Activated CD8-positive, alpha-beta T cell treated with anti-CD3 and anti-CD28 coated beads for 36 hours (primary cell): Measurements from ENCODE around the gene MIS18BP1. TPM values are rescaled to one million over a fixed set of nuclear protein-coding genes. Genes with fewer than 3 reads are reported as not detected.

ENCODE experiments used
- ATAC-seq: fragments of 200-7000 bp; cut with Tn5 transposase; one replicate; pipeline ENCODE4 v1.10.0; 2021; ENCODE audit warnings: mild to moderate bottlenecking, moderate library complexity
- CTCF ChIA-PET: fragments of 350-600 bp; sonication (Branson Sonifier 250); formaldehyde crosslinking; loops from one replicate; lab custom pipeline; 2021; ENCODE audit warnings: antibody characterized with exemption; lab: Charles Lee
- POLR2A ChIA-PET: fragments of 350-600 bp; sonication (Branson Sonifier 250); formaldehyde crosslinking; loops from one replicate; lab custom pipeline; 2021; ENCODE audit warnings: antibody characterized with exemption; lab: Charles Lee
- DNase-seq: peaks from one replicate; pipeline ENCODE4 v3.0.0-alpha.2; 2020
- H3K27ac Mint-ChIP-seq: one replicate; pipeline ENCODE4 v1.8.0; 2021; ENCODE audit warnings: mild to moderate bottlenecking, mixed read lengths
- H3K27me3 Mint-ChIP-seq: one replicate; pipeline ENCODE4 v1.8.0; 2021; ENCODE audit warnings: mixed read lengths
- H3K36me3 Mint-ChIP-seq: one replicate; pipeline ENCODE4 v1.8.0; 2021; ENCODE audit warnings: low read depth, mixed read lengths
- H3K4me1 Mint-ChIP-seq: one replicate; pipeline ENCODE4 v1.8.0; 2021; ENCODE audit warnings: low read depth, mixed read lengths
- H3K4me3 Mint-ChIP-seq: one replicate; pipeline ENCODE4 v1.8.0; 2021; ENCODE audit warnings: mild to moderate bottlenecking, moderate library complexity, mixed read lengths
- H3K9me3 Mint-ChIP-seq: one replicate; pipeline ENCODE4 v1.8.0; 2021; ENCODE audit warnings: mixed read lengths
- intact Hi-C: fragments of 100-400 bp; cut with micrococcal nuclease; formaldehyde crosslinking; loops from one replicate; pipeline ENCODE4 v1.10.0; 2022
- total RNA-seq, 2 experiments: library from RNA; stranded (reverse); gene quantifications; one replicate each; pipeline ENCODE4 v1.2.3, GENCODE V29; 2021
- TF ChIP-seq, protein P1 (sequence below): fragments of 200-600 bp; IDR thresholded peaks from one replicate; pipeline ENCODE4 v1.8.0; 2022; ENCODE audit warnings: antibody characterized with exemption, mild to moderate bottlenecking

Gene MIS18BP1
- total RNA-seq, 2 experiments from 2014 or later: 51.0 to 55.8 TPM

DNA sequence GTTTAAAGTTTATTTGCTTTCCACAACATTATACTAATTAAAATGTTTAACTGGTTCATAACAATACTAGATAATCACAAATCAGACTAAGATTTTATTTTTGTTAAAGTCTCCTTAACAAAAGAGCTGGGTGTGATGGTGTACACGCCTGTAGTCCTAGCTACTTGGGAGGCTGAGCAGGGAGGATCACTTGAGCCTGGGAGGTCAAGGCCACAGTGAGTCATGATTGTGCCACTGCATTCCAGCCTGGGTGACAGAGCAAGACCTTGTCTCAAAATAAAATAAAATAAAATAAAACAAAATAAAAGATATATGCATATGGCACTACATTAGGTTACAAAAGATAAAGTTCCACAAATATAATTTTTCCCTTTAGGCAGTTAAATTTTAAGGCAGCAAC is 5.6 kb downstream of the MIS18BP1 start:
- intact Hi-C loops: no loop called here
- TF ChIP-seq, protein P1, sequence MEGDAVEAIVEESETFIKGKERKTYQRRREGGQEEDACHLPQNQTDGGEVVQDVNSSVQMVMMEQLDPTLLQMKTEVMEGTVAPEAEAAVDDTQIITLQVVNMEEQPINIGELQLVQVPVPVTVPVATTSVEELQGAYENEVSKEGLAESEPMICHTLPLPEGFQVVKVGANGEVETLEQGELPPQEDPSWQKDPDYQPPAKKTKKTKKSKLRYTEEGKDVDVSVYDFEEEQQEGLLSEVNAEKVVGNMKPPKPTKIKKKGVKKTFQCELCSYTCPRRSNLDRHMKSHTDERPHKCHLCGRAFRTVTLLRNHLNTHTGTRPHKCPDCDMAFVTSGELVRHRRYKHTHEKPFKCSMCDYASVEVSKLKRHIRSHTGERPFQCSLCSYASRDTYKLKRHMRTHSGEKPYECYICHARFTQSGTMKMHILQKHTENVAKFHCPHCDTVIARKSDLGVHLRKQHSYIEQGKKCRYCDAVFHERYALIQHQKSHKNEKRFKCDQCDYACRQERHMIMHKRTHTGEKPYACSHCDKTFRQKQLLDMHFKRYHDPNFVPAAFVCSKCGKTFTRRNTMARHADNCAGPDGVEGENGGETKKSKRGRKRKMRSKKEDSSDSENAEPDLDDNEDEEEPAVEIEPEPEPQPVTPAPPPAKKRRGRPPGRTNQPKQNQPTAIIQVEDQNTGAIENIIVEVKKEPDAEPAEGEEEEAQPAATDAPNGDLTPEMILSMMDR: no peak
- DNase-seq (no peak), ATAC-seq (no peak)
- no peaks in the 10 kb centered on the region for H3K9me3 Mint-ChIP-seq
- peaks cover 15% of the 10 kb centered on the region for H3K4me1 Mint-ChIP-seq
- CTCF ChIA-PET: no interaction called here
- H3K27me3 Mint-ChIP-seq: no peaks in the 10 kb centered on the region
- H3K36me3 Mint-ChIP-seq: peaks cover 16% of the 10 kb centered on the region
- POLR2A ChIA-PET: no interaction called here
- H3K4me3 Mint-ChIP-seq: no peak overlapping the region
- no peak overlapping the region for H3K27ac Mint-ChIP-seq

DNA sequence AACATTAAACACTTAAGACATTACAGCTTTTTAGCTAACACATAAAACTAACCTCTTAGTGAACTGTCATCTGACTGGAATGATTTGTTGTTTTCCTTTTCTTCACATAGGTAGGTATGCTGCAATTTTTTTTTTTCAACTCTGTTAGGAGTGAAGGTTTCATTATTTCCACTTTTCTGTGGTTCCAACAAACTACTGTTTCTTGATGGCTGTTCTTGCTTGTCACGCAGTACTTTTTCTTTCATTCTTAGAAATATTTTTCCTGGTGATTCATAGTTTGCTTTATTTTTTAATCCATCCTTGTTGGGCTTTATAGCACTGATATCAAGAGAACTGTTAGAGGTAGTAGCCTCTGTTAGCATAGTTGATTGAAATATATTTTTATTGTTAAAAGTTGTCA is 6.3 kb downstream of the MIS18BP1 start:
- DNase-seq (no peak), ATAC-seq (peak; percentile 76)
- ChIA-PET CTCF (no interaction called here), POLR2A (interaction anchor here (0.6 to 0.7 kb wide), 2 partner anchors 35 to 96 kb away, joined by 3 to 4 read pairs; no protein-coding TSS in a partner anchor)
- Mint-ChIP-seq H3K27ac (no peak overlapping the region), H3K36me3 (peaks cover 20% of the 10 kb centered on the region), H3K4me1 (peaks cover 15% of the 10 kb centered on the region), H3K9me3 (no peaks in the 10 kb centered on the region), H3K4me3 (no peak overlapping the region), H3K27me3 (no peaks in the 10 kb centered on the region)
- TF ChIP-seq, protein P1: no peak
- intact Hi-C loops: no loop called here

DNA sequence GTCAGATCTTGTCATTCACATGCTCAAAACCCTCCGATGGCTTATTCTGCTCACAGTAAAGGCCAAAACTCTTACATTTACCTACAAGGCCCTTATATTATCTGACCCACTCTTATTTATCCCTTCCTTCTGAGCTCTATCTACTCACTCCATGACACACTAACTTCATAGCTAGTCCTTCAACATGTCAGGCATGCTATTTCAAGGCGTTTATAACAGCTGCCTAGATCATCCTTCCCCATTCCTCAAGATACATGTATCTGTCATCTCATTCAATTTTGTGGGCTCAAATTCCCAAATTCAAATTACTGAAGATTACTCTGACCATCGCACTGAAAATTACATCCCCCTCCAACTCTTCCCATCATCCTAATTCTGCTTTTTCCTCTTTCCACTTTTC is 6.9 kb downstream of the MIS18BP1 start:
- Mint-ChIP-seq H3K9me3 (no peaks in the 10 kb centered on the region), H3K27me3 (no peaks in the 10 kb centered on the region), H3K36me3 (peaks cover 21% of the 10 kb centered on the region), H3K4me1 (peaks cover 11% of the 10 kb centered on the region), H3K4me3 (no peak overlapping the region), H3K27ac (no peak overlapping the region)
- no peak for ATAC-seq
- intact Hi-C loops: no loop called here
- TF ChIP-seq, protein P1: no peak
- CTCF ChIA-PET: no interaction called here
- POLR2A ChIA-PET: interaction anchor here (0.6 to 0.7 kb wide), 2 partner anchors 35 to 95 kb away, joined by 3 to 4 read pairs; no protein-coding TSS in a partner anchor
- no peak for DNase-seq

DNA sequence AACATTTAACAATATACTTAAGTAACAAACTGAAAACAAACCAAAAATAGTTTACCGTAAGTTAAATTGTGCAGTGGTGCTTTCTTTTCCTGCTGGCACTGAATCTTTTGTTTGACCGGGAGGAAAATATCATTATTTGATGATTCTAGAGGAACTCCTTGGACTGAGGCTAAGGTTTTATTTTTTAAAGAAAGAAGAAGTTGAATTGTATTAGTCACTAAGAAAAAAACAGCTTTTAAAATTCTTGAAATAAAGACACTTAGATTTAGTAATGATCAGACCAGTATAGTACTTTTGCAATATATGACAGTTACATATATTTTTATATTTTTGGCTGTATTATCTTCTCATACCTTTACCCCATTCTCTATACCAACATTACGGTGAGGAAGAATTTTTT is 10.3 kb downstream of the MIS18BP1 start:
- POLR2A ChIA-PET: no interaction called here
- CTCF ChIA-PET: interaction anchor here (1.2 kb wide), 1 partner anchor 10 kb away, joined by 5 read pairs; the partner anchor contains the start of gene MIS18BP1
- DNase-seq (no peak), ATAC-seq (no peak)
- H3K36me3 Mint-ChIP-seq: peaks cover 28% of the 10 kb centered on the region
- H3K9me3 Mint-ChIP-seq: no peaks in the 10 kb centered on the region
- H3K27ac Mint-ChIP-seq: no peak overlapping the region
- no peaks in the 10 kb centered on the region for H3K27me3 Mint-ChIP-seq
- H3K4me3 Mint-ChIP-seq: no peak overlapping the region
- no peaks in the 10 kb centered on the region for H3K4me1 Mint-ChIP-seq
- intact Hi-C loops: no loop called here
- TF ChIP-seq, protein P1: no peak

DNA sequence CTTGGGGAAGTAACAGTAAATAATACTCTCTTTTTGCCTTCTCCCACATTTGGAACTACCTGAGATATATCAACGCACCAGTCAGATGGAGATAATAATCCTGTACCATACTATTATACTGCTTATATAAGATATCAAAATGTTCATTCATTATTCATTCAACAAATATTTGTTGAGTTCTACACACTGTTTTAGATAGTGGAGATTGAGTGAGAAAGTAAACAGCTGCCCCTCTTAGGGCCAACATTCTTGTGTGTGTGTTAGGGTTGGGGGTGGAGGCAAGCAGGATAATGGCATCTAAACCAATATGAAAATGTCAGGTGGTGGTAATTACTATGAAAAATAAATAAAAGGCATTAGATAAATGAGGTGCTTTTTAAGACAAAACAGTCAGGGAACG is 14.0 kb downstream of the MIS18BP1 start:
- TF ChIP-seq, protein P1: no peak

More for the DNA sequence above, 14.0 kb downstream of the MIS18BP1 start:
- Mint-ChIP-seq H3K4me3 (no peak overlapping the region), H3K27ac (no peak overlapping the region), H3K4me1 (no peaks in the 10 kb centered on the region), H3K36me3 (peaks cover 32% of the 10 kb centered on the region), H3K9me3 (no peaks in the 10 kb centered on the region), H3K27me3 (no peaks in the 10 kb centered on the region)
- intact Hi-C loops: no loop called here
- ATAC-seq: no peak
- CTCF ChIA-PET: no interaction called here
- DNase-seq: no peak
- POLR2A ChIA-PET: no interaction called here
